CD4-positive, alpha-beta T cell treated with Interleukin-15 for 4 hours (primary cell): ENCODE measurements around the gene CKAP5.
"Not testable (repeated sequence)": the region's sequence is repeated elsewhere in the genome, so short reads cannot be mapped to it uniquely, and the experiment has no call there.

Source experiments
- DNase-seq: peaks from one replicate; pipeline ENCODE4 v3.0.0-alpha.2; 2020; ENCODE audit warnings: low spot score

The CKAP5 gene

GRCh38 chr11:46855167-46855566, 9.1 kb upstream of the CKAP5 start:
- DNase-seq = no peak

GRCh38 chr11:46850829-46851380, 4.8 kb upstream of the CKAP5 start:
- no peak for DNase-seq

- DNase-seq = no peak
Observed at GRCh38 chr11:46849631-46850030, 3.6 kb upstream of the CKAP5 start.

- DNase-seq = no peak
Observed at GRCh38 chr11:46846510-46846830, 390 bp upstream of the CKAP5 start.

GRCh38 chr11:46845440-46845739, 690 bp downstream of the CKAP5 start:
- DNase-seq = no peak

- DNase-seq = no peak
Observed at GRCh38 chr11:46840116-46840515, 6.0 kb downstream of the CKAP5 start.

- DNase-seq = no peak
Observed at GRCh38 chr11:46838501-46838900, 7.6 kb downstream of the CKAP5 start.

- DNase-seq = no peak
Observed at GRCh38 chr11:46837860-46838259, 8.2 kb downstream of the CKAP5 start.

GRCh38 chr11:46836870-46837269, 9.2 kb downstream of the CKAP5 start:
- DNase-seq = no peak

GRCh38 chr11:46836431-46836830, 9.6 kb downstream of the CKAP5 start:
- no peak for DNase-seq

- DNase-seq = no peak
Observed at GRCh38 chr11:46835897-46836296, 10.2 kb downstream of the CKAP5 start.

GRCh38 chr11:46834821-46835220, 11.3 kb downstream of the CKAP5 start:
- no peak for DNase-seq

- DNase-seq = no peak
Observed at GRCh38 chr11:46832511-46833214, 13.4 kb downstream of the CKAP5 start.

- DNase-seq = no peak
Observed at GRCh38 chr11:46827995-46828394, 18.1 kb downstream of the CKAP5 start.

GRCh38 chr11:46826310-46827044, 19.6 kb downstream of the CKAP5 start:
- peak; percentile 57 for DNase-seq

GRCh38 chr11:46808799-46809431, 37.2 kb downstream of the CKAP5 start:
- peak; percentile 7 for DNase-seq

- no peak for DNase-seq
Observed at GRCh38 chr11:46801694-46802470, 44.2 kb downstream of the CKAP5 start.

GRCh38 chr11:46800177-46800576, 45.9 kb downstream of the CKAP5 start:
- DNase-seq = no peak

- DNase-seq = not testable (repeated sequence)
Observed at GRCh38 chr11:46799725-46800124, 46.4 kb downstream of the CKAP5 start.

GRCh38 chr11:46778416-46778815, 67.7 kb downstream of the CKAP5 start:
- DNase-seq = no peak

- DNase-seq = no peak
Observed at GRCh38 chr11:46776878-46777277, 69.2 kb downstream of the CKAP5 start.

- DNase-seq = no peak
Observed at GRCh38 chr11:46769636-46770221, 76.4 kb downstream of the CKAP5 start.
